ENCODE results near the gene SYNJ2BP.
A peak's percentile ranks its signal among the peaks of the same experiment; 100 is the strongest.
"Not testable (repeated sequence)": the region's sequence is repeated elsewhere in the genome, so short reads cannot be mapped to it uniquely, and the experiment has no call there.

The SYNJ2BP gene, protein sequence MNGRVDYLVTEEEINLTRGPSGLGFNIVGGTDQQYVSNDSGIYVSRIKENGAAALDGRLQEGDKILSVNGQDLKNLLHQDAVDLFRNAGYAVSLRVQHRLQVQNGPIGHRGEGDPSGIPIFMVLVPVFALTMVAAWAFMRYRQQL

DNA sequence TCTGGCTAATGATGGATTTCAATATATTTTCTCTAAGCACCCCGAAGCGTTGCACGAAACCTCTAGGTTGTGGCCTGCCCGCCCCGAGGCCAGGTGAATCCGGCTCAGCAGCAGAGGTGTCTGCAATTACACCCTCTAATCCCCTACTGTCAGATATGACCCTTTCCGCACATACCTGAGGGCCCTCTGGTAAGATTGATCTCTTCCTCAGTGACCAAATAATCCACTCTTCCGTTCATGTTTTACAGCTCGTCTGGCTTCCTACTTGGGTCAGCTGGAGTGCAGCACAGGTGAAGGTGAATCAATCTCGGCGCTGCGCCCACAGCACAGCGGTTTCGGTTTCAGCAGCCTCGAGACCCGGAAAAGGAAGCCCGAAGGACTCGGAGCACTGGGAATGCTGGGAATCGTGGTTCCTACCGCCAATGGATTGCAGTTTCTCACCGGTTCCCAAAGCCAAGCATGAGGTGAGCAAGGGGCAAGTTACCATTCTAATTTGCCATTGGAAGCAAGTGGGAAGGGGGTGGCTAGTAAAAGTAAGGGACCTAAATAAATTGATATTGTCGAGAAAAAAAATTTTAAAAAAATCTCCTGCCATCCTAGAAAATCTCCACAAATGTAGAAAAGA lies at the start of gene SYNJ2BP:
TSS of gene SYNJ2BP (minus strand) at position 366 of the 625 bp plus-strand sequence. CDS start at position 239, 127 bp downstream.
- peak; percentile 90 for DNase-seq

DNA sequence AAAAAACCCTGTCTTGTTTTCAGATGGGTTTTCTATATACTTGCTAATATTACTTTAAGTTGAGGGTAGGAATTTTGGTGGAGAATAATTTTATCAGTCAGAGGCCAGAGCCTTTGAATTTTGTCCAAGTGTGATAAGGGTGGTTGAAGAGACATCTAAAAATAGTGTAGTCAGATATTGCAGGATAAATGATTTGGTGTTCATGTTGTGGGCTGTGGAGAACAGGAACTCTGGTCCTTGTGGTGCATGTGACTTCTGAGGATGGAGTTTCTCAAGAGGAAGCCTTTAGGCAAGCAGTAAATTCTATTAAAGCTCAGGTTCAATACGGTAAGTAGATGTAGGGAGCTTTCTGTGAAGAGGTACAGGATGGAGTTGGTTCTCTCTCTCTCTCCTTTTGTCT lies 37.8 kb upstream of the SYNJ2BP start:
- no peak for DNase-seq

DNA sequence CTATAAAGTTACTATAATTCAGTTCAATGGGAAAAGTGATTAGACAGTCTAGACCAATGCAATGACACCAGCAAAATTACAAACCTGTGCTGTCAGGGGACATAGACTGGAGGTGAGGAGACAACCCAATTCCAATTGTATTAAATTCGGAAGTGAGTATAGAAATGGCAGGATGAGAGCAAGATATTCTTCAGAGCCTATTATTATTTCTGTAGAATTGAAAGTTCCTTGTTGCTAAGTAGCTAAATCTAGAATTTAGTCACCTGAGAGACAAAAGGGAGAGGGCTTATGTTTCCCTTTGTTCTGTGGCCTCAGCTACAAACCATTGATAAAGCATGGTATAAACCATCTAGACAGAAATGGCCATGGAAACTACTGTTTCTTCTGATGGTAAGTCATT lies 35.0 kb upstream of the SYNJ2BP start, which contains the start of gene ADAM21:
TSS of gene ADAM21 (plus strand) at position 301 of the 400 bp plus-strand sequence. CDS start 5,326 bp downstream, outside the sequence.
- DNase-seq = no peak

DNA sequence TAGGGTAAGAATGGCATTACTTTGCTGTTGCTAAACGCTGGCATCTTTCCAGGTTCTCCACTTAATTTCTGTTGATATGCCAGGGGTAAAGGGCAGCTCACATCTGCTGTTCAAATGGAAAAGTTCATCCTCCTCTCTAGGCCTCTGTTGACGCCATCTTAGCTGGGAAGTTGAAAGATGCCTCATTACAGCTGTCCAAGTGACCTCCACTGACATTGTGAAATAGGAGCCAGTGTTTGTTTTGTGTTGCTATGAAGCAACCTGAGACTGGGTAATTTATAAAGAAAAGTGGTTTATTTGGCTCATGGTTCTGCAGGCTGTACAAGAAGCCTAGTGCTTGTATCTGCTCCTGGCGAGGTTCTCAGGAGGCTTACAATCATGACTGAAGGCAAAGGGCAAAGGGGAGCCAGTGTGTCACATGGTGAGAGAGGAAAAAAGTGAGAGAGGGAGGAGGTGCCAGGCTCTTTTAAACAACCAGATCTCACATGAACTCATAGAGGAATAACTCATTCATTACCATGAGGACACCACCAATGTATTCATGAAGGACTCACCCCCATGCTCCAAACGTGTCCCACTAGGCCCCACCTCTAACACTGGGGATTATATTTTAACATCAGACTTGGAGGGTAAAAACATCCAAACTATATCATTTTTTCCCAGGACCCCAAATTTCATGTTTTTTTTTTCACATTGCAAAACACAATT lies 31.9 kb upstream of the SYNJ2BP start:
- no peak for DNase-seq

DNA sequence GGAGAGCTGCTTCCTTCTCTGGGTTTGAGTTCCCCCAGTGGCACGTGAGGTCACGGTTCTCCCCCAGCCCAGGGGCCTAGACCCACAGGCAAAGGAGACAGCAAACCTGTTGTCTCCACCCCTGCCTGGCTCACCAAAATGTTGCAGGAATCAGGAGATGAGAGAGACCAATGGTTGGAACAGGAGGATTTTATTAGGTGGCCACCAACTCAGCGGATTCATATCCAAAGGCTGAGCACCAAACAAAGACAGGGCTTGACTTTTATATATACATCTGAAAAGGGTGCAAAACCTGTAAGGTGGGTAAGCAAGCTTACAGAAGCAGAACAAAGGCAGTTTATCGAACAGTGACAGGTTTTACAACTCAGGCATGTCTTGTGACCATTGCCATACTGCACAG lies 25.9 kb upstream of the SYNJ2BP start:
- DNase-seq = no peak

DNA sequence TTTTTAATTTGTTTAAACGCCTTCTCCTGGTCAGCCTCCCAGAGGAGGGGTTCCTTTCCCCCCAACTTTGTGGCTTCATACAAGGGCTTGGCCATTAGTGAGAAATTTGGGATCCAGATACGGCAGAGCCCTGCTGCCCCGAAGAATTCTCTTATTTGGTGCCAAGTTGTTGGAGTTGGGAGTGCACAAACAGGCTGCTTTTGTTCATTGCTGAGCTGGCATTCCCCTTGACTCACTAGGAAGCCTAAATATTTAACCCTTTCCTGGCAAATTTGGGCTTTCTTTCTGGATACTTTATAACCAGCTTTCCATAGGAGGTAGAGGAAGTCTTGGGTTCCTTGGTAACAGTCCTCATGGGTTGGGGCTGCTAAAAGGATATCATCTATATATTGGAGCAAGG lies 24.8 kb upstream of the SYNJ2BP start:
- DNase-seq = no peak

DNA sequence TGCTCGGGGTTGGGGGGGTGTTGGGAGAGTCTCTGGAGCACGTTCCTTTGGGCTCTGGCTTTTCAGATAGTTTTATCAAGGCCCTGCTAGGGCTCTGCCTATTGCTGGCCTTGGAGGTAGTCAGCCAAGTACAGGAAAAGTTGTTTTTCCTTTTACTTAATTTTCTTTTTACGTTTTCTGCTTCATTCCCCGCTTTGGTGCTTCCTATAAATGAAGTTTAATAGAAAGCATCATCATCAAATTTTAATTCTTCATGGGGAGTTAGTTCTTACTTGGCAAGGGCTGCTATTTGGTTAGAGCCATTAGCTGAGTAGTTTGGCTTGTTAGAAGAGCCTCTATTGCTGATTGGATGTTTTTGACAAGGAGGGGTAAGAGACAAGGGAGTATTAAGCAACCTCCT lies 20.0 kb upstream of the SYNJ2BP start:
- DNase-seq = no peak

DNA sequence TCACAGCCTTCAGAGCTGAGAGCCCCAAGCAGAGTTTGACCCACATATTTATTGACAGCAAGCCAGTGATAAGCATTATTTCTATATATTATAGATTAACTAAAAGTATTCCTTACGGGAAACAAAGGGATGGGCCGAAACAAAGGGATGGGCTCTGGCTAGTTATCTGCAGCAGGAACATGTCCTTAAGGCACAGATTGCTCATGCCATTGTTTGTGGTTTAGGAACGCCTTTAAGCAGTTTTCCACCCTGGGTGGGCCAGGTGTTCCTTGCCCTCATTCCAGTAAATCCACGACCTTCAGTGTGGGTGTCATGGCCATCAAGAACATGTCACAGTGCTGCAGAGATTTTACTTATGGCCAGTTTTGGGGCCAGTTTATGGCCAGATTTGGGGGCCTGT lies 9.7 kb upstream of the SYNJ2BP start:
- not testable (repeated sequence) for DNase-seq

DNA sequence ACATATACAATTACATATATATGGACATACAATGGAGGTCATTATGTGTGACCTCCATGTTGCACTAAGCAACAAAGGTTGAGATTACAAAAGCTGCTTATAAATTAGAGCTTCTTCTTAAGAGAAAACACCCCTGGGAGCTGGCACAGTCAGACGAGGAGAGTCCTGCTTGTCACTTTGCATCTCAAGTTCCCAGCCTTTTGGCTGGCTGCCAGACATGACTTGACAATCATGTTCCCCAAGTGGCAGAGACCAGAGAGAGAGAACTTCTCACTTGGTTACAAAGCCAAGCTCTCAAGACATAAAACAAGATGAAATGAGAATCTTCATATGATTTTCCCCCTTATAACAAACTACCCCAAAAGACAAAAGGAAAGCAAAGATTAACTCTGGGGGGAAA lies 8.5 kb upstream of the SYNJ2BP start:
- peak; percentile 38 for DNase-seq

DNA sequence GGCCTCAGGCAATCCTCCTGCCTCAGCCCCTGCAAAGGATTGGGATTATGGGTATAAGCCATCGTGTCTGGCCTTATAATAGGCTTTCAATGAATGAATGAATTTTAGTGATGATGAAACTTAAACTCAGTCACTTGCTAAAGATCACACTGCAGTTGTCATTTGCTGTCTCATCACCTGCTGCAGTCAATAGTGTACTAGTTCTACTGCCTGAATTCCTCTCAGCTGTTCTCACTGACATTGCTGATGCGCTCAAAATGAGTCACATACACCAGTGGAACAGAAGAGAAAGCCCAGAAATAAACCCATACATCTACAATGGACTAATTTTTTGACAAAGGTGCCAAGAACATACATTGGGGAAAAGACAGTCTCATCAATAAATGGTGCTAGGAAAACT lies 5.6 kb upstream of the SYNJ2BP start:
- no peak for DNase-seq

DNA sequence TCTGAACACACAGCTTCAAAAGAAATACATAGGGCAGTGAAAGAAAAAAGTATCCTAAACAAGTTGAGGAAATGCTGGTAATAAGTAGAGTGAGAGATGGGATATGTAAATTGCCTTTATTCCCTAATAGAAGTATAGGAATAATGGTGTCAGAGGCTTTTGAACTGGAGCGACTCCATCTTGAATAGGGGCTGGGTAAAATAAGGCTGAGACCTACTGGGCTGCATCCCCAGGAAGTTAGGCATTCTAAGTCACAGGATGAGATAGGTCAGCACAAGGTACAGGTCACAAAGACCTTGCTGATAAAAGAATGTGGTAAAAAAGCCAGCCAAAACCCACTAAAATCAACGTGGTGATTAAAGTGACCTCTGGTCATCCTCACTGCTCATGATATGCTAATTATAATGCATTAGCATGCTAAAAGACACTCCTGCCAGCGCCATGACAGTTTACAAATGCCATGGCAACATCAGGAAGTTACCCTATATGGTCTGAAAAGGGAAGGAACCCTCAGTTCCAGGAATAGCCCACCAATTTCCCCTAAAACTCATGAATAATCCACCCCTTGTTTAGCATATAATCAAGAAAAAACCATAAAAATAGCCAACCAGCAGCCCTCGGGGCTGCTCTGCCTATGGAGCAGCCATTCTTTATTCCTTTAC lies 2.5 kb upstream of the SYNJ2BP start:
- not testable (repeated sequence) for DNase-seq

DNA sequence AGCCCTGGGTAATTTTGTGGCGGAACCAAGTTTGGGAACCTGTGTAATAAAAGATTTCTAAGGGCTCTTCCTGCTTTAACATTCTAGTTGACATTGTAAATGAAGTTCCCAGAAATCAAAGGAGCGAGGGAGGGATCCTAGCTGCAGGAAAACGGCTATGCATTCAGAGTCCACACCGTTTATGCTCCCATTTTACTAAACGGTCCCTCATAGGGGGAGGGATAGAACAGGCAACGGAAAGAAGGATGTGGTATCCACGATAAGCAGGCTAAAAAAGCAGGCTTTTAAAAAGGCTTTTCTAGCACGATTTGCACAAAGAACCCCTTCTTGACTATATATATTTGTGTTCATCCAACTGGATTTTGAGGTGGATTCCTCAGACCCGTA lies 559 bp downstream of the SYNJ2BP start:
- DNase-seq = peak; percentile 45

DNA sequence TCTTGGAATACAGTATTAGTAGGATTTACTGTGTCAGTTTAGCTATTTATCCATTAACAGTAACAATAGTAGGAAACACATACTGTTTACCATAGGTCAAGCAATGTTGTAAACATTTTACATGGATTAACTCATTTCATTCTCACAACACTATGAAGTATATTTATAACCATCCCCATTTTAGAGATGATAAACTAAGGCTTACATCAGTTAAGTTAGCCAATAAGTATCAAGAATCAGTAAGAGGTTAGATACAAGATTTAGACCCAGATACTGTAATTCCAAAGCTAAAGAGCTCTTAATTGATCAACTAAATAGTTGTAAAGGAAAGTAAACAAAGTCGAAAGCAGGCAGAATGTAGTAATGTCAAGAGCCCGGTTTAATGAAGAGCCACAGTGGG lies 1.1 kb downstream of the SYNJ2BP start:
- DNase-seq = no peak

DNA sequence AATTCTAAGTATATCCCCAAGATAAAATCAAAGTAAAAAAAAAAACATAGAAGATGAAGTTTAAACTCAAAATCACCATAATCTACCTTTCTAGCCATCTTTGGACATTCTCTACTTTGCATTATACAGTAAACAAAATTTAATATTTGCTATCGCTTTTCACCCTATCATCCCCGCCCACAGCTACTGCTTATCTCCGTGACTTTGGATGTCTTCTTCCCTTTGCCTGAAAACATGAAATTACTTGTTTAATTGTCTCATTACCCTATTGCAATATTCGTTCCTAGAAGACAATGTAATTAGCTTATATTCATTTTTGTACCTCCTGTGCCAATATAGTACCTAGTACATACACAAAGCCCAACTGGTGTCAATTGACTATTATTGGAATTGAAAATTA lies 9.3 kb downstream of the SYNJ2BP start:
- DNase-seq = no peak

DNA sequence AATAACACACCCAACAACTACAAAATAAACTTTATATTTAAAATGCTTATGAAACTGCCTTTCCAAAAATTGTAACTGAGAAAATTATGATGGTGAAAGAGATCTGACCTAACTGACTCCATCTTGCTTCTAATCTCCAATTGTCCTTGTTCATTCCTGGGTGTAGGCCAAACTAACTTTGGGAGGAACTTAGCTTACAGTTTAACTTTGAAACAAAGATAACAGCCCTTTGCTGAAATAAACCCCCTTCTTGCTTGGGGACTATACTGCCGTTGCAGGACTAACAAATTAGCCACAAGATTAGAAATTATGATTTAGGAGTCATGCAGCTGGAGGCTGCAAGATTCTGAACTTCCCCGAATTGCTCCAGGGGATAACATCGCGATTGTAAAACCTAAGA lies 10.7 kb downstream of the SYNJ2BP start:
- DNase-seq = not testable (repeated sequence)

DNA sequence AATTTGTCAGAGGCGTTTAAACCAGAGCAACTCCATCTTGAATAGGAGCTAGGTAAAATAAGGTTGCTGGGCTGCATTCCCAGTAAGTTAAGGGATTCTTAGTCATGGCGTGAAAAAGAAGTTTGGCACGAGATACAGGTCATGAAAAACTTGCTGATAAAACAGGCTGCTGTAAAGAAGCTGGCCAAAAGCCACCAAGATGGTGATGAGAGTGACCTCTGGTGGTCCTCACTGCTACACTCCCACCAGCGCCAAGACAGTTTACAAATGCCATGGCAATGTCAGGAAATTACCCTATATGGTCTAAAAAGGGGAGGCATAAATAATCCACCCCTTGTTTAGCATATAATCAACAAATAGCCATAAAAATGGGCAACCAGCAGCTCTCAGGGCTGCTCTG lies 13.6 kb downstream of the SYNJ2BP start:
- not testable (repeated sequence) for DNase-seq

DNA sequence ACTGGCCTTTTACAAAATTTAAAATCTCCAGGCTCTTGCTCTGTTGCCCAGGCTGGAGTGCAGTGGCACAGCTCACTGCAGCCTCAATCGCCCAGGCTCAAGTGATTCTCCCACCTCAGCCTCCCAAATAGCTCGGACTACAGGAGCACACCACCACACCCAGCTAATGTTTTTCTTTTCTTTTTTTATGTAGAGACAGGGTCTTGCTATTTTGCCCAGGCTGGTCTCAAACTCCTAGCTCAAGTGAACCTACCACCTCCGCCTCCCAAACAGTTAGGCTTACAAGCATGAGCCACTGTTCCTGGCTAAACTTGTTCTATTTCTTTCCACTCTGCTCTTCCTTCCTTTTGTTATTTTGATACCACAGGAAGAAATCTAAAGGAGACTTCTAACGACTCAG lies 15.2 kb downstream of the SYNJ2BP start:
- DNase-seq = no peak

DNA sequence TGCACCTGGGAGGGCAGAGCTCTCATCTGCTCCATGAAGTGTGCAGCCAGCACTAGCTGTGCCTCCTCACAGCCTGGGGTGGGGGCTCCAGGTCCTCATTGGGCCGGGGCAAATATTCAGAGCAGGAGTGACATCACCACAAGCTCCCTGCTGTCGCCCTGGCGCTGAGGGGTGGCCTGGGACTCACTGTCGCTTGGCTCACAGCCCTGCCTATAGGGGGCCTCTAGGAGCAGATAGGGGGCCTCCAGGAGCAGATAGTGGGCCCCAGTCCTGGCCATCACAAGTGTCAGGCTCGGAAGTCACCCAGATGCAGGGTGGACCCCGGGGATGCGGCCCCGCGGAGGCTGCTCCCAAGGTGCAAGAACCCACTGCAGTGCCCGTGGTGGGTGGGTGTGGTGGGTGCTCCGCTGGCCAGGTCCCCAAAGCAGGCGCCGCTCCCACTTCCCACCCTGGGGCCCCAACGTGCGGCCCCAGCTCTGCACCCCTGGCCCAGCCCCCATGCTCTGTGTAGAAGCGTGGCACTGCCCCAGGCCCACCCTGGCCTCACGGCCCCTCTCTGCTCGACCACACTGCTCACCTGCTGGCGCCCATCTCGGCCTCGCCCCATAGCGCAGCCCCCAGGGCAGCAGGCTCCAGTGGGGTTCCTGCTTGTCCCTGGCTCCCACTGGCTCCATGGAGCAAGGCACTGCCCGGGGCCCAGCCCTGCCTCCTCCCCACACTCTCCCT lies 18.0 kb downstream of the SYNJ2BP start:
- no peak for DNase-seq

DNA sequence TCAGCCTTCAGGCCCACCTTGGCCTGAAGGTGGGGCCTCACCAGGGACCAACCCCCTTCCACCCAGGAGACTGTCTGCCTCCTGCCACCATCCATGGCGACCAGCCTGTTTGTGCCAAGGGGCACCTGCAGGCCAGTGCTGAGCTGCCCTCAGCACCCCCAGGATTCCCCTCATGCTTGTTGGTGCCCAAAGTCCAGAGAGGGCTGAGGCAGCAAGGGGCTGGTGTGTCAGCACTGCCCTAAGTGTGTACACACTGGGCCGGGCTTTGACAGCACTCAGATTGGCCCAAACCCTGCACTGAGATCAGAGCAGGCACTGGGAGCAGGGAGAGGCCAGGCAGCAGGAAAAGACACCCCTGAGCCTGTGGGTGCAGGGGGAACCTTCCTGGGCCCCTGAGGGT lies 18.6 kb downstream of the SYNJ2BP start:
- no peak for DNase-seq

DNA sequence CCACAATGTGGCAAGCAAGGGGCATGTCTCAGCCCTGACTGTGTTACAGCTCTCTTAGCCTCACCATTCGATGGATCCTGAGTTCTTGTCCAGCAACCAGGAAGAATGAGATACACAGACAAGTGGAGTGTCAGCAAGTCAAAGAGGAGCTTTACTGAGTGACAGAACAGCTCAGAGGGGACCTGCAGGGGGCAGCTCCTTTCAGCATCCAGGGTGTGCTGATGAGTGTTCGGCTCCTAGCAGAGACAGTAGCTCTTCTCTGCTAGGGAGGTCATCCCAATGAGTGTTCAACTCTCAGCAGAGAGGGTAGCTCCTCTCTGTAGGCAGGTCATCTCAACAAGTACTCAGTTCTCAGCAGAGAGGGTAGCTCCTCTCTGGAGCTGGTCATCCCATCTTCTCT lies 19.1 kb downstream of the SYNJ2BP start:
- no peak for DNase-seq

DNA sequence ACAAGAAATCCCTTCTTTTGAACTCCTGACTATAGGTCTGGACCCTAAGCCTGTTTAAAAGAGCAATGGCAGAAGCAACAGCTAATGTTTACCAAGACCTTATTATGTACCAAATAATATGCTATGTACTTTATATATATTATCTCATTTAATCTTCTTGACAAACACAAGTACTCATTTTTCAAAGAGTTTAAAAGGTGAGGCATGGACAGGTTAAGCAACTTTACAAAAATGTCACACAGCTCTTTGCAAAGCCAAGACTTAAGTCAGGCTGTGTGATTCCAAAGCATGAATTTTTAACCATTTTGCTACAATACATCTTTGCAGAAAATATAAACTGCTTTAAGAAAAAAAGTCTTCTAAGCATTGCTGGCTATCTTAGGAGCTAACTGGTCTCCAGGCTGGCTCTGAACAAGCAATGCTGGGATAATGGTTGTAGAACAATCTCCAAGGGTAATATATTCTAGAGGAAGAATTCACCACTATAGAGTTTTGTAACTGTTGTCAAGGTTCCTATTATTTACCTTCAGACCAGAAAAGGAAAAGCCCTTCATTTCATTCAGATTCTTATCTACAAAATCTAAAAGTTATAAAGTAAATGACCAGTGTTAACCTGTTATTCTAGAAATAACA lies 22.1 kb downstream of the SYNJ2BP start:
- DNase-seq = no peak

DNA sequence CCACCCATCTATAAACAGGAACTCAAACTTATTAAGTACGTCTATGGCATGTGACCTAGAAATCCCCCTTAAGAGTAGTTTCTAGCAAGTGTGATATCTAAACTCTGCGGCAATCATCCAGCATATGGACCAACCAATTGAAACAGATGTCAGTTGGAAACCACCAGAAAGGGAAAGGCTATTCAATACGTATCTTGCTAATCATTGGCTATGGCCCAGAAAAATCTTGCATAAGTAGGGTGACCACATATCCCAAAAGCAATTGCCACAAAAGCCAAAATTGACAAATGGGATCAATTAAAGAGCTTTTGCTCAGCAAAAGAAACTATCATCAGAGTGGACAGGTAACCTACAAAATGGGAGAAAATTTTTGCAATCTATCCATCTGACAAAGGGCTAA lies 24.2 kb downstream of the SYNJ2BP start:
- DNase-seq = no peak
